Skeletal muscle satellite cell (primary cell): ENCODE results near the gene DDX20.
A peak's percentile ranks its signal among the peaks of the same experiment; 100 is the strongest.

Source experiments
- H3K27me3 ChIP-seq: 2 replicates; pipeline ENCODE4 v1.7.0; 2013; ENCODE audit warnings: low read length; ENCODE audit not compliant: control insufficient read depth, insufficient read depth
- H3K36me3 ChIP-seq: 2 replicates; pipeline ENCODE4 v1.7.0; 2013; ENCODE audit warnings: mild to moderate bottlenecking, control low read depth, low read length; ENCODE audit not compliant: insufficient read depth
- H3K4me1 ChIP-seq: 2 replicates; pipeline ENCODE4 v1.7.0; 2013; ENCODE audit warnings: low read length; ENCODE audit not compliant: control insufficient read depth, insufficient read depth
- H3K4me2 ChIP-seq: 2 replicates; pipeline ENCODE4 v1.7.0; 2013; ENCODE audit warnings: mild to moderate bottlenecking, low read length
- H3K4me3 ChIP-seq: 2 replicates; pipeline ENCODE4 v1.7.0; 2013; ENCODE audit warnings: low read length
- H3K9ac ChIP-seq: 2 replicates; pipeline ENCODE4 v1.7.0; 2013; ENCODE audit warnings: mild to moderate bottlenecking, low read depth, low read length, moderate library complexity
- H3K9me3 ChIP-seq: replicated peaks from 2 replicates; pipeline ENCODE4 v1.7.0; 2013; ENCODE audit warnings: mild to moderate bottlenecking, control low read depth, low read length
- small RNA-seq: library from RNA; depleted of rRNA; stranded (forward); fragments of <200 nt; gene quantifications from one replicate; pipeline ENCODE3, GENCODE V24; 2012

The DDX20 gene

DNA sequence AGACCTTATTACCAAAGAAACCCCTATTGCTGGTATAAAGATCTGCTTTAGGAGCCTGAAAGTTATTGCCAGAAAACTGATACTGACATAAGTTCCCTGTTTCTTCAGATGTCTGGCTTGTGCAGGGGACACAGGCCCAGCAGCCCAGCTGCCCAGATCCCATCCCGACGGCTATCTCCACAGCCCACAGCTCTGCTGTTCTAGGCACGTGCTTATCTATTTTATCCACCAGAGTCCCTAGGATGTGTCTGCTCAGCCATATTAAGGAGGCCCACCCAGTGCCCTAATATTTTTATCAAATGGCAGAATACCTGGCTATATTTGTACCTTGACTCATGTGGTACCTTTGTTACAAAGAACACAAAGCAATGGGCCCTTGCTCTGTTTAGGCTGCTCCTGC is 58.9 kb downstream of the DDX20 start:
- no peaks in the 10 kb centered on the region for H3K4me1 ChIP-seq
- H3K27me3 ChIP-seq, result peaks cover 12% of the 10 kb centered on the region
- no peaks in the 10 kb centered on the region for H3K9me3 ChIP-seq
- no peak overlapping the region for H3K4me2 ChIP-seq
- no peaks in the 10 kb centered on the region for H3K36me3 ChIP-seq
- H3K4me3 ChIP-seq, result no peak overlapping the region
- H3K9ac ChIP-seq, result no peak overlapping the region

Small RNAs within 50 kb of the gene (small RNA-seq; reads per million reads assigned to genes)
- gene INKA2, result 1.4 reads per million, percentile 50 among the genes with 10 or more reads in this experiment
